Common myeloid progenitor, CD34-positive (primary cell): ENCODE measurements around the gene SCARF2.
"Not testable (repeated sequence)": the region's sequence is repeated elsewhere in the genome, so short reads cannot be mapped to it uniquely, and the experiment has no call there.

ENCODE experiments used
- CTCF ChIA-PET: fragments of 350-600 bp; sonication (Branson Sonifier 250); formaldehyde crosslinking; loops from one replicate; lab custom pipeline; 2021; ENCODE audit warnings: antibody characterized with exemption; lab: Charles Lee
- POLR2A ChIA-PET: fragments of 350-600 bp; sonication (Branson Sonifier 250); formaldehyde crosslinking; loops from one replicate; lab custom pipeline; 2021; ENCODE audit warnings: antibody characterized with exemption; lab: Charles Lee
- DNase-seq, 3 donors: peaks; one replicate each; pipeline versions ENCODE4 v3.0.0 to v3.0.0-alpha.2; 2013
- H3K27ac ChIP-seq, 2 experiments: 1 replicate in 1 of 2; 2 replicates in 1 of 2; pipeline ENCODE4 v1.7.0; 2013; ENCODE audit warnings: inconsistent platforms in 2 of 2, low read length in 2 of 2, mild to moderate bottlenecking in 2 of 2, low read depth in 1 of 2, moderate library complexity in 1 of 2; ENCODE audit not compliant: severe bottlenecking in 2 of 2, insufficient read depth in 1 of 2, poor library complexity in 1 of 2
- H3K27me3 ChIP-seq, 5 experiments: replicated peaks in 2 of 5; 1 replicate in 3 of 5; 2 replicates in 2 of 5; pipeline versions ENCODE4 v1.6.1 to v1.7.0; 2013; ENCODE audit warnings: low read length in 4 of 5, mild to moderate bottlenecking in 2 of 5, moderate library complexity in 2 of 5, inconsistent platforms in 1 of 5; ENCODE audit not compliant: insufficient read depth in 5 of 5, control insufficient read depth in 4 of 5
- H3K36me3 ChIP-seq, 4 experiments: 1 replicate in 2 of 4; 2 replicates in 2 of 4; pipeline versions ENCODE4 v1.6.1 to v1.7.0; 2013; ENCODE audit warnings: low read length in 3 of 4, control low read depth in 1 of 4, mild to moderate bottlenecking in 1 of 4; ENCODE audit not compliant: control insufficient read depth in 4 of 4, insufficient read depth in 4 of 4
- H3K4me1 ChIP-seq, 4 experiments: 1 replicate in 3 of 4; 2 replicates in 1 of 4; pipeline versions ENCODE4 v1.6.1 to v1.7.1; 2013; ENCODE audit warnings: low read length in 3 of 4, mild to moderate bottlenecking in 3 of 4, control low read depth in 1 of 4, inconsistent platforms in 1 of 4, moderate library complexity in 1 of 4; ENCODE audit not compliant: control insufficient read depth in 4 of 4, insufficient read depth in 4 of 4; ENCODE audit errors: control extremely low read depth in 1 of 4
- H3K4me3 ChIP-seq, 7 experiments: 1 replicate in 4 of 7; 2 replicates in 3 of 7; pipeline versions ENCODE4 v1.5.1 to v1.7.0; 2013; ENCODE audit warnings: mild to moderate bottlenecking in 7 of 7, low read length in 6 of 7, moderate library complexity in 6 of 7, inconsistent platforms in 2 of 7, low read depth in 2 of 7, control low read depth in 1 of 7; ENCODE audit not compliant: insufficient read depth in 4 of 7, control insufficient read depth in 1 of 7; ENCODE audit errors: extremely low read depth in 1 of 7
- H3K9me3 ChIP-seq, 5 experiments: 1 replicate in 4 of 5; 2 replicates in 1 of 5; pipeline versions ENCODE4 v1.6.1 to v1.7.1; 2013; ENCODE audit warnings: low read length in 4 of 5, mild to moderate bottlenecking in 2 of 5, inconsistent platforms in 1 of 5, low read depth in 1 of 5, moderate library complexity in 1 of 5; ENCODE audit not compliant: control insufficient read depth in 4 of 5, insufficient read depth in 2 of 5; ENCODE audit errors: control extremely low read depth in 1 of 5
- WGBS: methylation state at CpG from one replicate; pipeline ENCODE4 v1.1.5; 2013; ENCODE audit not compliant: insufficient coverage; 5-methylcytosine and 5-hydroxymethylcytosine counted together

The SCARF2 gene

GRCh38 chr22:20412474-20413216 lies 25.0 kb downstream of the SCARF2 start:
- no peaks in the 10 kb centered on the region for H3K4me1 ChIP-seq
- 90% methylated on average over 8 of the region's 10 CpGs for WGBS
- CTCF ChIA-PET, result interaction anchor here (1.0 kb wide), 2 partner anchors 42 to 44 kb away, joined by 3 to 4 read pairs; no protein-coding TSS in a partner anchor

GRCh38 chr22:20409385-20409784 lies 28.2 kb downstream of the SCARF2 start:
- POLR2A ChIA-PET, H3K9me3 ChIP-seq, DNase-seq, H3K4me1 ChIP-seq, H3K4me3 ChIP-seq, H3K27me3 ChIP-seq, H3K27ac ChIP-seq: not testable (repeated sequence)
- CTCF ChIA-PET, result interaction anchor here (0.8 kb wide), 1 partner anchor 9 kb away, joined by 3 read pairs; no protein-coding TSS in a partner anchor
- WGBS, result 90% methylated on average over 2 of the region's 3 CpGs
- H3K36me3 ChIP-seq, result peaks cover 3 to 36% (median 21%) of the 10 kb centered on the region in 4 experiments

More at GRCh38 chr22:20412474-20413216, 25.0 kb downstream of the SCARF2 start:
- H3K27ac ChIP-seq, result no peak overlapping the region
- DNase-seq, result no peak
- no peak overlapping the region for H3K4me3 ChIP-seq
- POLR2A ChIA-PET, result no interaction called here
- H3K36me3 ChIP-seq, result peaks cover 0 to 3% (median 2%) of the 10 kb centered on the region in 4 experiments
- no peaks in the 10 kb centered on the region for H3K27me3 ChIP-seq
- H3K9me3 ChIP-seq, result no peaks in the 10 kb centered on the region

GRCh38 chr22:20408891-20409290 lies 28.7 kb downstream of the SCARF2 start:
- ChIA-PET POLR2A (no interaction called here), CTCF (interaction anchor here (0.8 to 5.8 kb wide), 3 partner anchors 9 to 50 kb away, joined by 3 to 28 read pairs (median 5); no protein-coding TSS in a partner anchor)
- no peaks in the 10 kb centered on the region for H3K27me3 ChIP-seq
- no peak for DNase-seq
- peaks cover 3 to 38% (median 25%) of the 10 kb centered on the region in 4 experiments for H3K36me3 ChIP-seq
- H3K27ac ChIP-seq, result no peak overlapping the region
- 100% methylated on average over 2 of the region's 4 CpGs for WGBS
- no peaks in the 10 kb centered on the region for H3K4me1 ChIP-seq
- H3K4me3 ChIP-seq, result no peak overlapping the region
- H3K9me3 ChIP-seq, result no peaks in the 10 kb centered on the region

GRCh38 chr22:20407829-20408228 lies 29.8 kb downstream of the SCARF2 start:
- H3K36me3 ChIP-seq, result peaks cover 5 to 48% (median 32%) of the 10 kb centered on the region in 4 experiments
- H3K4me3 ChIP-seq, result no peak overlapping the region
- H3K27me3 ChIP-seq, result no peaks in the 10 kb centered on the region
- H3K9me3 ChIP-seq, result no peaks in the 10 kb centered on the region
- POLR2A ChIA-PET, result no interaction called here
- DNase-seq, result no peak
- no peak overlapping the region for H3K27ac ChIP-seq
- 100% methylated on average over 1 of the region's 3 CpGs for WGBS
- H3K4me1 ChIP-seq, result no peaks in the 10 kb centered on the region
- CTCF ChIA-PET, result interaction anchor here (0.7 to 5.8 kb wide), 4 partner anchors 10 to 51 kb away, joined by 3 to 28 read pairs (median 4); no protein-coding TSS in a partner anchor

GRCh38 chr22:20406686-20407408 lies 30.8 kb downstream of the SCARF2 start:
- H3K4me3 ChIP-seq, result no peak overlapping the region
- H3K36me3 ChIP-seq, result peaks cover 5 to 54% (median 33%) of the 10 kb centered on the region in 4 experiments
- DNase-seq, result no peak
- H3K4me1 ChIP-seq, result no peaks in the 10 kb centered on the region
- no peaks in the 10 kb centered on the region for H3K9me3 ChIP-seq
- H3K27ac ChIP-seq, result no peak overlapping the region
- ChIA-PET CTCF (interaction anchor here (5.8 kb wide), 1 partner anchor 11 kb away, joined by 28 read pairs; no protein-coding TSS in a partner anchor), POLR2A (no interaction called here)
- 97% methylated on average over 11 of the region's 13 CpGs for WGBS
- H3K27me3 ChIP-seq, result no peaks in the 10 kb centered on the region

GRCh38 chr22:20405931-20406685 lies 31.5 kb downstream of the SCARF2 start:
- no peak overlapping the region for H3K4me3 ChIP-seq
- H3K4me1 ChIP-seq, result no peaks in the 10 kb centered on the region
- no peak overlapping the region for H3K27ac ChIP-seq
- 98% methylated on average over 62 of the region's 62 CpGs for WGBS
- peaks cover 8 to 62% (median 38%) of the 10 kb centered on the region in 4 experiments for H3K36me3 ChIP-seq
- CTCF ChIA-PET, result interaction anchor here (5.8 kb wide), 1 partner anchor 12 kb away, joined by 28 read pairs; no protein-coding TSS in a partner anchor
- POLR2A ChIA-PET, result no interaction called here
- no peaks in the 10 kb centered on the region for H3K27me3 ChIP-seq
- no peaks in the 10 kb centered on the region for H3K9me3 ChIP-seq
- DNase-seq, result no peak
